T-helper 17 cell (primary cell): ENCODE data around the gene GSG1L. TPM values are rescaled to one million over a fixed set of nuclear protein-coding genes. Genes with fewer than 3 reads are reported as not detected.
A peak's percentile ranks its signal among the peaks of the same experiment; 100 is the strongest.
"Not testable (repeated sequence)": the region's sequence is repeated elsewhere in the genome, so short reads cannot be mapped to it uniquely, and the experiment has no call there.

Experiments used
- ATAC-seq: fragments of 150-1000 bp; cut with Tn5 transposase; 2 replicates; pipeline ENCODE4 v1.10.0; 2021; ENCODE audit warnings: mild to moderate bottlenecking, moderate library complexity
- DNase-seq, 3 donors: peaks; one replicate each; pipeline versions ENCODE4 v3.0.0 to v3.0.0-alpha.2; 2020 to 2021
- H3K9me3 ChIP-seq: one replicate; pipeline ENCODE4 v1.7.0; 2013; ENCODE audit warnings: low read length, mild to moderate bottlenecking; ENCODE audit not compliant: control insufficient read depth, poor library complexity, severe bottlenecking
- H3K27ac Mint-ChIP-seq: one replicate; pipeline ENCODE4 v1.8.0; 2022; ENCODE audit warnings: mild to moderate bottlenecking, moderate library complexity, mixed read lengths
- H3K27me3 Mint-ChIP-seq: one replicate; pipeline ENCODE4 v1.8.0; 2022; ENCODE audit warnings: mixed read lengths
- H3K36me3 Mint-ChIP-seq: one replicate; pipeline ENCODE4 v1.8.0; 2022; ENCODE audit warnings: low read depth, mixed read lengths
- H3K4me1 Mint-ChIP-seq: one replicate; pipeline ENCODE4 v1.8.0; 2022; ENCODE audit warnings: mild to moderate bottlenecking, mixed read lengths
- H3K4me3 Mint-ChIP-seq: one replicate; pipeline ENCODE4 v1.8.0; 2022; ENCODE audit warnings: mild to moderate bottlenecking, moderate library complexity, mixed read lengths
- total RNA-seq, 4 donors: library from RNA in 2 of 4; stranded (reverse) in 2 of 4; gene quantifications; one replicate each; pipeline ENCODE4 v1.2.3 and lab custom pipeline; 2022 to 2026

Gene GSG1L
- total RNA-seq, 2 donors from 2014 or later, result not detected

GRCh38 chr16:27890006-27890405, 173.5 kb downstream of the GSG1L start:
- no peak for DNase-seq
- H3K36me3 Mint-ChIP-seq, result peaks cover 2% of the 10 kb centered on the region
- peaks cover 72% of the 10 kb centered on the region for H3K27me3 Mint-ChIP-seq
- no peak overlapping the region for H3K27ac Mint-ChIP-seq
- H3K4me1 Mint-ChIP-seq, result no peaks in the 10 kb centered on the region
- no peak for ATAC-seq
- H3K4me3 Mint-ChIP-seq, result no peak overlapping the region
- H3K9me3 ChIP-seq, result no peaks in the 10 kb centered on the region

- DNase-seq (no peak), ATAC-seq (no peak)
- H3K9me3 ChIP-seq, result no peaks in the 10 kb centered on the region
- H3K36me3 Mint-ChIP-seq, result no peaks in the 10 kb centered on the region
- H3K27ac Mint-ChIP-seq, result no peak overlapping the region
- no peak overlapping the region for H3K4me3 Mint-ChIP-seq
- H3K27me3 Mint-ChIP-seq, result peaks cover 37% of the 10 kb centered on the region
- no peaks in the 10 kb centered on the region for H3K4me1 Mint-ChIP-seq
Measured at GRCh38 chr16:27883576-27883975, 179.9 kb downstream of the GSG1L start.

- Mint-ChIP-seq H3K4me1 (no peaks in the 10 kb centered on the region), H3K27ac (no peak overlapping the region), H3K4me3 (no peak overlapping the region), H3K36me3 (no peaks in the 10 kb centered on the region), H3K27me3 (peaks cover 10% of the 10 kb centered on the region)
- ATAC-seq (no peak), DNase-seq (no peak)
- H3K9me3 ChIP-seq, result peaks cover 6% of the 10 kb centered on the region
Measured at GRCh38 chr16:27880287-27880686, 183.2 kb downstream of the GSG1L start.

GRCh38 chr16:27879601-27880247, 183.8 kb downstream of the GSG1L start:
- Mint-ChIP-seq H3K4me3 (no peak overlapping the region), H3K27me3 (peaks cover 10% of the 10 kb centered on the region), H3K27ac (no peak overlapping the region), H3K4me1 (no peaks in the 10 kb centered on the region), H3K36me3 (no peaks in the 10 kb centered on the region)
- peaks cover 6% of the 10 kb centered on the region for H3K9me3 ChIP-seq
- ATAC-seq (no peak), DNase-seq (no peak)

GRCh38 chr16:27872627-27873026, 190.9 kb downstream of the GSG1L start:
- not testable (repeated sequence) for H3K4me1 Mint-ChIP-seq, H3K9me3 ChIP-seq, DNase-seq, H3K27ac Mint-ChIP-seq, ATAC-seq, H3K27me3 Mint-ChIP-seq, H3K4me3 Mint-ChIP-seq, H3K36me3 Mint-ChIP-seq

GRCh38 chr16:27870116-27870798, 193.3 kb downstream of the GSG1L start:
- ATAC-seq (no peak), DNase-seq (no peak)
- H3K9me3 ChIP-seq, result no peaks in the 10 kb centered on the region
- Mint-ChIP-seq H3K4me3 (no peak overlapping the region), H3K27me3 (no peaks in the 10 kb centered on the region), H3K36me3 (no peaks in the 10 kb centered on the region), H3K27ac (no peak overlapping the region), H3K4me1 (peaks cover 3% of the 10 kb centered on the region)

- no peaks in the 10 kb centered on the region for H3K27me3 Mint-ChIP-seq
- DNase-seq, result no peak
- no peak overlapping the region for H3K4me3 Mint-ChIP-seq
- H3K36me3 Mint-ChIP-seq, result no peaks in the 10 kb centered on the region
- ATAC-seq, result no peak
- peaks cover 3% of the 10 kb centered on the region for H3K4me1 Mint-ChIP-seq
- no peaks in the 10 kb centered on the region for H3K9me3 ChIP-seq
- no peak overlapping the region for H3K27ac Mint-ChIP-seq
Measured at GRCh38 chr16:27869411-27869810, 194.1 kb downstream of the GSG1L start.

GRCh38 chr16:27868180-27868579, 195.3 kb downstream of the GSG1L start:
- Mint-ChIP-seq H3K4me3 (no peak overlapping the region), H3K27ac (no peak overlapping the region), H3K27me3 (no peaks in the 10 kb centered on the region), H3K4me1 (peaks cover 3% of the 10 kb centered on the region), H3K36me3 (no peaks in the 10 kb centered on the region)
- ATAC-seq, result no peak
- DNase-seq, result no peak
- no peaks in the 10 kb centered on the region for H3K9me3 ChIP-seq

GRCh38 chr16:27867122-27868110, 196.1 kb downstream of the GSG1L start:
- H3K4me3 Mint-ChIP-seq, result no peak overlapping the region
- H3K9me3 ChIP-seq, result no peaks in the 10 kb centered on the region
- ATAC-seq (peak; percentile 56), DNase-seq (peak in 2 of 3 donors; percentile 22 to 30)
- no peaks in the 10 kb centered on the region for H3K27me3 Mint-ChIP-seq
- no peak overlapping the region for H3K27ac Mint-ChIP-seq
- H3K36me3 Mint-ChIP-seq, result no peaks in the 10 kb centered on the region
- peaks cover 3% of the 10 kb centered on the region for H3K4me1 Mint-ChIP-seq

- no peaks in the 10 kb centered on the region for H3K9me3 ChIP-seq
- no peak for ATAC-seq
- H3K27me3 Mint-ChIP-seq, result no peaks in the 10 kb centered on the region
- no peak overlapping the region for H3K4me3 Mint-ChIP-seq
- no peak for DNase-seq
- no peak overlapping the region for H3K27ac Mint-ChIP-seq
- peaks cover 3% of the 10 kb centered on the region for H3K4me1 Mint-ChIP-seq
- no peaks in the 10 kb centered on the region for H3K36me3 Mint-ChIP-seq
Measured at GRCh38 chr16:27863377-27863776, 200.1 kb downstream of the GSG1L start.

GRCh38 chr16:27862953-27863352, 200.6 kb downstream of the GSG1L start:
- Mint-ChIP-seq H3K27ac (no peak overlapping the region), H3K4me3 (no peak overlapping the region), H3K36me3 (no peaks in the 10 kb centered on the region), H3K27me3 (peaks cover 2% of the 10 kb centered on the region), H3K4me1 (peaks cover 1% of the 10 kb centered on the region)
- ATAC-seq (no peak), DNase-seq (no peak)
- H3K9me3 ChIP-seq, result no peaks in the 10 kb centered on the region

- no peaks in the 10 kb centered on the region for H3K9me3 ChIP-seq
- no peak overlapping the region for H3K4me3 Mint-ChIP-seq
- H3K27ac Mint-ChIP-seq, result no peak overlapping the region
- H3K36me3 Mint-ChIP-seq, result no peaks in the 10 kb centered on the region
- H3K27me3 Mint-ChIP-seq, result peaks cover 8% of the 10 kb centered on the region
- ATAC-seq (no peak), DNase-seq (no peak)
- H3K4me1 Mint-ChIP-seq, result no peaks in the 10 kb centered on the region
Measured at GRCh38 chr16:27860091-27860490, 203.4 kb downstream of the GSG1L start.

- H3K36me3 Mint-ChIP-seq, result no peaks in the 10 kb centered on the region
- peaks cover 19% of the 10 kb centered on the region for H3K27me3 Mint-ChIP-seq
- ATAC-seq (no peak), DNase-seq (no peak)
- no peaks in the 10 kb centered on the region for H3K4me1 Mint-ChIP-seq
- H3K27ac Mint-ChIP-seq, result no peak overlapping the region
- no peak overlapping the region for H3K4me3 Mint-ChIP-seq
- no peaks in the 10 kb centered on the region for H3K9me3 ChIP-seq
Measured at GRCh38 chr16:27859020-27859419, 204.5 kb downstream of the GSG1L start.
